ENCODE data around the gene CDH8.

- TF ChIP-seq EZH2 (IDR thresholded peaks at IDR 0.05): no peak
- TF ChIP-seq CTCF (IDR thresholded peaks at IDR 0.05): no peak
- TF ChIP-seq EZH2phosphoT487 (IDR thresholded peaks at IDR 0.05): no peak
Measured at GRCh38 chr16:62076886-62077285, 40.6 kb upstream of the CDH8 start.

All from neural progenitor cell (in vitro differentiated cells).